Esophagus muscularis mucosa (tissue), 4 donors: Measurements from ENCODE around the gene GK2. TPM values are rescaled to one million over a fixed set of nuclear protein-coding genes. Genes with fewer than 3 reads are reported as not detected.

Source experiments
- DNase-seq: peaks from one replicate; pipeline ENCODE4 v3.0.0-alpha.2; 2017; ENCODE audit errors: extremely low spot score
- H3K27ac ChIP-seq, 4 donors: fragments of 200-600 bp; sonication (generic); replicated peaks in 1 of 4; 1 replicate in 3 of 4; 2 replicates in 1 of 4; pipeline ENCODE4 v1.5.1; 2016 to 2019; ENCODE audit warnings: mild to moderate bottlenecking in 1 of 4
- H3K27me3 ChIP-seq, 4 donors: fragments of 200-600 bp; sonication (generic); one replicate each; pipeline versions ENCODE4 v1.5.1 to v1.6.0; 2016 to 2019
- H3K36me3 ChIP-seq, 4 donors: fragments of 200-600 bp; sonication (generic); one replicate each; pipeline ENCODE4 v1.5.1; 2016 to 2019
- H3K4me1 ChIP-seq, 4 donors: fragments of 200-600 bp; sonication (generic); one replicate each; pipeline ENCODE4 v1.5.1; 2016 to 2019
- H3K4me3 ChIP-seq, 4 donors: fragments of 200-600 bp; sonication (generic); 1 replicate in 2 of 4; 2 replicates in 2 of 4; pipeline ENCODE4 v1.5.1; 2016 to 2019; ENCODE audit warnings: mild to moderate bottlenecking in 4 of 4, moderate library complexity in 1 of 4
- H3K9me3 ChIP-seq, 4 donors: fragments of 200-600 bp; sonication (generic); 1 replicate in 3 of 4; 2 replicates in 1 of 4; pipeline ENCODE4 v1.5.1; 2016 to 2019
- CTCF ChIP-seq, 3 experiments: fragments of 200-600 bp in 2 of 3; fragments of 450-650 bp in 1 of 3; sonication (generic) in 2 of 3; IDR thresholded peaks; one replicate each; pipeline ENCODE4 v1.5.1; 2017 to 2019; ENCODE audit warnings: antibody characterized with exemption in 3 of 3, mild to moderate bottlenecking in 2 of 3, moderate library complexity in 1 of 3
- EP300 ChIP-seq: sonication (generic); formaldehyde crosslinking; IDR thresholded peaks from one replicate; pipeline ENCODE4 v1.6.1; 2017; ENCODE audit warnings: antibody characterized with exemption
- POLR2A ChIP-seq: fragments of 450-650 bp; IDR thresholded peaks from one replicate; pipeline ENCODE4 v1.6.1; 2017; ENCODE audit warnings: antibody characterized with exemption, moderate library complexity, mild to moderate bottlenecking, low read depth
- POLR2AphosphoS5 ChIP-seq, 2 donors: sonication (generic); formaldehyde crosslinking; IDR thresholded peaks; one replicate each; pipeline ENCODE4 v1.6.1; 2017; ENCODE audit warnings: antibody characterized with exemption in 2 of 2
- WGBS: methylation state at CpG from one replicate; pipeline ENCODE4 v1.1.5; 2018; 5-methylcytosine and 5-hydroxymethylcytosine counted together
- intact Hi-C: fragments of 100-400 bp; cut with DNase I; formaldehyde crosslinking; loops from one replicate; pipeline ENCODE4 v1.15.1; 2023
- total RNA-seq, 4 donors: library from RNA; depleted of rRNA; stranded (reverse); fragments of >200 nt; gene quantifications; one replicate each; pipeline versions ENCODE4 v1.1.0 to v1.2.1, GENCODE V29; 2016

Gene GK2
- total RNA-seq, 4 donors from 2014 or later: not detected

- intact Hi-C loops: no loop called here
- Histone ChIP-seq H3K4me3 (no peak overlapping the region), H3K4me1 (peaks cover 0 to 40% (median 11%) of the 10 kb centered on the region in 4 donors), H3K27me3 (no peaks in the 10 kb centered on the region), H3K27ac (no peak overlapping the region), H3K9me3 (no peaks in the 10 kb centered on the region), H3K36me3 (no peaks in the 10 kb centered on the region)
- 54% methylated on average over 2 of the region's 2 CpGs for WGBS
- no peak for TF ChIP-seq EP300
- no peak for TF ChIP-seq CTCF (IDR thresholded peaks at IDR 0.05)
- no peak for TF ChIP-seq POLR2AphosphoS5 (IDR thresholded peaks at IDR 0.05)
- TF ChIP-seq POLR2A: no peak
- no peak for DNase-seq
Observed at GRCh38 chr4:79429113-79429903, 21.3 kb upstream of the GK2 start.

DNA sequence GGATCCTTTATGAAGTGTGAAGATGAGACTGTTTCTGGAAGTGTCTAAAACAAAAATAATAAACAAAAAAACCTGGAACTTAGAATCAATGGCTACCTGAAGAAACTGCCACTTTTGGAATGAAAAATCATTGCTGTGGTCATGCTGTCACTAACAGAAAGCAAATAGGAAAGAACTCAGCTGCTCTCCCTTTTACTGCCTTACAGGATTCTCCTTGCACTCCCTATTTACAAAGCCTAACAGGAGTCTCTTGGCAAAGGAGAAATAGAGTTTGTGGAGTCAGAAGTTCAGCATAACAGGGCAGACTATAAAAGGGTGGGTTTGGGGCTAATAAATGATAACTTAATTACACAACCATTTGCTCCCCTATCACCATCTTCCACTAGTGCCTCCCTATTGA is 19.0 kb upstream of the GK2 start:
- no peak for TF ChIP-seq POLR2AphosphoS5 (IDR thresholded peaks at IDR 0.05)
- TF ChIP-seq CTCF (IDR thresholded peaks at IDR 0.05): no peak
- TF ChIP-seq EP300: no peak
- no peak for TF ChIP-seq POLR2A
- H3K4me3 ChIP-seq: no peak overlapping the region
- H3K27ac ChIP-seq: no peak overlapping the region
- H3K36me3 ChIP-seq: no peaks in the 10 kb centered on the region
- intact Hi-C loops: no loop called here
- no peaks in the 10 kb centered on the region for H3K27me3 ChIP-seq
- H3K4me1 ChIP-seq: peaks cover 0 to 36% (median 11%) of the 10 kb centered on the region in 4 donors
- no peak for DNase-seq
- H3K9me3 ChIP-seq: no peaks in the 10 kb centered on the region

GRCh38 chr4:79425586-79425985 is 17.6 kb upstream of the GK2 start:
- Histone ChIP-seq H3K4me3 (no peak overlapping the region), H3K4me1 (peaks cover 0 to 29% (median 11%) of the 10 kb centered on the region in 4 donors), H3K36me3 (no peaks in the 10 kb centered on the region), H3K9me3 (no peaks in the 10 kb centered on the region), H3K27ac (no peak overlapping the region), H3K27me3 (no peaks in the 10 kb centered on the region)
- intact Hi-C loops: no loop called here
- WGBS: 59% methylated on average over 1 of the region's 1 CpG
- TF ChIP-seq POLR2AphosphoS5 (IDR thresholded peaks at IDR 0.05): no peak
- TF ChIP-seq EP300: no peak
- no peak for TF ChIP-seq CTCF (IDR thresholded peaks at IDR 0.05)
- no peak for TF ChIP-seq POLR2A
- DNase-seq: no peak

DNA sequence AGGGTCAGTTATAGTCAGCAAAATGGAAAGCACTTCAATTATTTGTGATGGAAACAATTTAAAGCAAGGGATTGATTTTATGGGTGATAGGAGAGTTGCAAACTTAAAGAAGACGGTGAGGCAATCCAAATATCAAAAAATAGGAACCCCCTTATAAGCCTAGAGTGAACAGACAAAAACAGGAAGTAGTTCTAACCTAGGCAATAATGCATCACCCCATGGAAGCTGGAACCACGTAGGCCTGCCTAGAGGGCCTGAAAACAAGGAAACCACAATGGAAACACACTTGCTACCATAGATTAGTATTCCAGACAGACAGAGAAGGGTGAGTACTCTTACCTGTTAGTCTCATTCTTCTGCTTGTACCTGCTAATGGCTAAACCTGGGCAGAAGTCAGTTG is 13.5 kb upstream of the GK2 start:
- intact Hi-C loops: no loop called here
- TF ChIP-seq POLR2AphosphoS5 (IDR thresholded peaks at IDR 0.05): no peak
- no peak for TF ChIP-seq EP300
- TF ChIP-seq CTCF (IDR thresholded peaks at IDR 0.05): no peak
- no peak for TF ChIP-seq POLR2A
- H3K27me3 ChIP-seq: no peaks in the 10 kb centered on the region
- WGBS: 77% methylated on average over 2 of the region's 2 CpGs
- no peak overlapping the region for H3K4me3 ChIP-seq
- H3K27ac ChIP-seq: no peak overlapping the region
- no peaks in the 10 kb centered on the region for H3K9me3 ChIP-seq
- no peaks in the 10 kb centered on the region for H3K36me3 ChIP-seq
- peaks cover 0 to 12% (median 4%) of the 10 kb centered on the region in 4 donors for H3K4me1 ChIP-seq
- DNase-seq: no peak

DNA sequence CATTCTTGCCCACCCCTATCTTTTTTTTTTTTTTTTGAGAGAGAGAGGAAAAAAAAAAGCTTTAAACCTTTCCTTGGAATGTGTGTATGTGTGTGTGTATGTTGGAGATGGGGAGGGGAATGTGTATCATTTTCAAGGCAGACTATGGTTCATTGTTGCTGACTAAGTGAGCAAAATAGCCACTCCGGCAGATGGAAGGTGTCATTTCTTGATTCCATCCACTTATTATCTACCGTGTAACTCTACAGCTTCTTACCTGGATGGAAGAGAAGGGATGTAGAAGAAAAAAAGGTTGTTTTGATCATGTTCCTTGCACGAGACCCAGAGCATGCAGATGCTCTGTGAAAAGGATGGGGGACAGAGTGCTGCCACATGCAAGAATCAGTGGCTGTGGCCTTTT is 5.9 kb upstream of the GK2 start:
- no peak for DNase-seq
- no peaks in the 10 kb centered on the region for H3K4me1 ChIP-seq
- intact Hi-C loops: no loop called here
- no peak overlapping the region for H3K4me3 ChIP-seq
- no peak for TF ChIP-seq POLR2A
- no peak for TF ChIP-seq CTCF (IDR thresholded peaks at IDR 0.05)
- no peak for TF ChIP-seq EP300
- TF ChIP-seq POLR2AphosphoS5 (IDR thresholded peaks at IDR 0.05): no peak
- no peaks in the 10 kb centered on the region for H3K27me3 ChIP-seq
- 78% methylated on average over 3 of the region's 3 CpGs for WGBS
- no peaks in the 10 kb centered on the region for H3K36me3 ChIP-seq
- no peaks in the 10 kb centered on the region for H3K9me3 ChIP-seq
- H3K27ac ChIP-seq: no peak overlapping the region
